ENCODE measurements around the gene IL1B.
"Not testable (repeated sequence)": the region's sequence is repeated elsewhere in the genome, so short reads cannot be mapped to it uniquely, and the experiment has no call there.

The IL1B gene

DNA sequence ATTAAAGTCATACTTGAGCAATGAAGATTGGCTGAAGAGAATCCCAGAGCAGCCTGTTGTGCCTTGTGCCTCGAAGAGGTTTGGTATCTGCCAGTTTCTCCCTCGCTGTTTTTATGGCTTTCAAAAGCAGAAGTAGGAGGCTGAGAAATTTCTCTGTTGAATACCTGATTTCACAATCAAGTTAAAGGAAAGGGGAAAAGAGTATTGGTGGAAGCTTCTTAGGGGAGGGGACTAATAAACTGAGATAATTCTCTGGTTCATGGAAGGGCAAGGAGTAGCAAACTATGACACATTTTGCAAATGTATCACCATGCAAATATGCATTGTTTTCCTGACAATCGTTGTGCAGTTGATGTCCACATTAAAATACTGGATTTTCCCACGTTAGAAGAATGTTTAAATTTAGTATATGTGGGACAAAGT lies at the start of gene IL1B:
Gene IL1B (minus strand): TSS at position 85 of the 423 bp plus-strand sequence. CDS start 550 bp downstream, outside the sequence.
- no peak for DNase-seq

DNA sequence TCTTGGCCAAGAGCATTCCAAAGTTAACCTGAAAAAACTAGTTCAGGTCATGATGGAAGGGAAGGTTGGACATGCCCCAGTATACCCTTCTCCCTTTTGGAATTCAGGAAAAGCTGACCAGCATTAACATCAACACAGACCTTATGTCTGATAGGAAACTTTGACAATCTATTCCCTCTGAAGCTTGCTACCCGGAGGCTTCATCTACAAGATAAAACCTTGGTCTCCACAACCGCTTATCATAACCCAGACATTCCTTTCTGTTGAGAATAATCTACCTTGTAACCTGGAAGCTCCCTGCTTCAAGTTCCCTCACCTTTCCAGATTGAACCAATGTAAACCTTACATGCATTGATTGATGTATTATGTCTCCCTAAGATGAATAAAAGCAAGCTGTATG lies 49.7 kb upstream of the IL1B start:
- no peak for DNase-seq

DNA sequence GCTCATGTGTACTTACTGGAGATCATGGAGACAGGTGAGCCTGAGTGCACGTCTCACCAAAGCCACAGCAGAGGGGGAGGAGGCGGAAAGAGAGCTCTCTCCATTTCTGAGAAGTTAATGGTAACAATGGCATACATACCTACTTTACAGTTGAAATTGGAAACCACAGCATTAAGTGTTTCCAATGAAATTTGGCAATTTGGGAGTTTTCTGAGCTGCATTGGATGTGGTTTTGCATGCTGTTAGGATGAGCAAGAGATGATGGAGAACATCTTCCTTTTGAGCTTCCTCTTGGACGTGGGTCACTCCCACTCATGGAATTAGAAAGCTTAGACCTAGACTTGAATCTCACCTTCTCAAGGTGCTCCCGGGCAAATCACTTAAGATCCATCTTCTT lies 48.9 kb upstream of the IL1B start:
- DNase-seq: no peak

DNA sequence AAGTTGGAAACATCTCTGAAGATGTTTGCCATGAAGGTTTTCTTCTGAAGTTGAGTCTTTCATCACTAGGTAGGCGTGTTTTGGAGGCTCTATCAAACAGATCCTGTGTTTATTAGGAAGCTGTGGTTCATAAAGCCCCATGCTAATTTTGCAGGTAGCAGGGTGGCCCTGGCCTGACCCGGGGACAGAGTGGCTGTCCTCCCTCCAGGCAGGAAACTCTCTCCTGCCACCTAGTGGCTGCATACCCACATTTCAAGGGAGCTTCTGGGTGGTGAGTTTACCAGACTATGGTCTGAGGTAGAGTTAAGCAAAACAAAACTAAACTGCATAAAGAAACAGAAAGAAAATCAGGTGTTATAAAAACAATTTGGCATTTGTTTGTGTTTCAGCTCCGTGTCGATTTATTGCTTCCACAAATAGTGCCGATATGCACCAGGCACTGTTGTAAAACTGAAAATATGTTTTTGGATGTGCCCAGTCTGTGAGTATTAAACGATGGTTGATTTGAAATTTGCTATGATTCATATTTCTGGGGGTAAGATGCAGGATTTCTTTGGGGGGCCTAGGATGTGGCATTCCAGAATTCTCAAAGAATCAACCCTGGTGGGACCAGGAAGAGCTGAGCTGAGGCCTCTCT lies 48.4 kb upstream of the IL1B start:
- DNase-seq: no peak

DNA sequence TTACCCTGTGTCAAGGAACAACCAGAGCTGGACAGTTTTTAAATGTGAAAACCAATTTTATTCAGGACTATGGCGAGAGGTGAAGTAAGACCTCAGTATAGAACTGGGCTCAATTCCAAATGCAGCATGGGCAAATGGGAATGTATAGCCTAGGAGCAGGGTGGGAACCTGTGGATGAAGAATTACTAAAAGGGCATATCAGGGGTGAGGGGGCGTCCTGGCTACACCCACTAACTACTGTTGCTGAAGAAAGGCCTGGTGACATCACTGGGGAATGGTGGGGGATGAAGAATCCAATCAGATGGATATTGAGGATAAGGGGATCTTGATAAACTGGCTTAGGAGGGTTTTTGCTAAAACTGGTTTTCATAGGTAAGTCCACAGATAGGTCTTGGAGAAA lies 47.1 kb upstream of the IL1B start:
- DNase-seq: no peak

DNA sequence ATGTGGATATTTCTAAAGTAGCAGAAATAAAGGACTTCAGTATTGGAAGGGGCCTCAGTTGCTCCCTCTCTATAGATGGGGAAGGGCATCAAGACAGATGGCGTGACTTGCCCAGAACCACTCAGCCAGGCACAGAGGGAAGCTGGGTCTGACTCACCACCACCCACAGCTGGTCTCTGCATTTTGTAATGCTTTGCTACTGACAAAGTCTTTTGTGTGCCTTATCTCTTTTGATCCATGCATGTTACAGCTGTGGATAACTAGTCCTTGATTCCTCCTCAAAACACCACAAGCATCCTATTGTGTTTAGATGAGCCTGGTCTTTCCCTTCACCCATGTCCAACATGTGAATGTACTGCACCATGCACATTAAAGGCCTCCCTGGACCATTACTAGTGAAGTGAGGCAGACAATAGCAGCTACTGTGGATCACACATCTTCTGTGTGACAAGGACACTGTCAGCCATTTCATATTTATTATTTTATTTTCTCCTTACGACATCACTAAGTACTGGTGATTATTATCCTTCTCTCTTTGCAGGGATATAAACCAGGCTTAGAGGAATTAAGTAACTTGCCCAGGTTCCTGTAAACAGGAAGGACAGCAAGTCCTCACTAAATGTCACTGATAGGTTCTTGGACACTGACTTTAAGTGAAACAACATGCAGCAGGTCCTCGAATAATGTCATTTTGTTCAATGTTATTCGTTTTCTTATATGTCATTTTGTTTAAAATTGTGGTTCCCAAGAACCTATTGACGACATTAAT lies 44.8 kb upstream of the IL1B start:
- DNase-seq: no peak

DNA sequence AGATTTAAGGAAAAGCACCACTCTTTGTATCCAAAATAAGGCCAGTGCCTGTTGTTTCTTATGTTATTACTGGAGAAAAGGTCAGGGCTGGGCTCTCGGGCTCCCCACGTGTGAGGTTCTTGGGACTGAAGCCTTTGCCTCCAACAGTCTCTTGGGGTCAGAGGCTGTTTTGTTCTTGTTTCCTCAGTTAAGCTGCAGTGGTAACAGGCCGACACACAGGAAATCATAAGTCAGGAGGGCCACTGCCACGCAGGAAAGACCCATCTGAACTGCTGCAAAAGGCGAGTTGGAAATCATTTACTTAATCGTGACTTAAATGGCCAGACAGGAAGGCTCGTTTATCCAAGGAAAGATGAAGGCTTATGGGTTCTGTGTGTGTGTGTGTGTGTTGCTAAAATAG lies 44.1 kb upstream of the IL1B start:
- DNase-seq: no peak

DNA sequence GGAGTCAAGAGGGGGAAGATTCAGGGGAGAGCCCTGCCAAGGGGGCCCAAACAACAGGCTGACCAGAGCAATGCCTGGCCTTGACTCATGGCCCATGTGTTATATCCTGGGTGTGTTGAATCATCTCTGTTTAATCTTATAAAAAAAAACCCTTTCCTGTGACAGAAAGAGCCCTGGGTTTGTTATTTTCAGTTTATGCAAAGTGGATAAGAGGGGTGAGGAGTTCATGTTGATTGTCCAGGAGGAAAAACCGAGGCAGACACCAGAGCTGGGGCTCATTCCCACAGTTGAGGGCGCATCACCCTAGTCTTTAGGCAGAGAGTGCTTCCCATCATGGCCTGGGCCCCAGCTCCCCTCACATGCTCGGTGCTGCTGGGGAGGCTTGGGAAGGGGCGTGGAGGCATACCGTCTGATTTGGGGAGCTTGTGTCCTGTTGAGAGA lies 43.5 kb upstream of the IL1B start:
- DNase-seq: no peak

DNA sequence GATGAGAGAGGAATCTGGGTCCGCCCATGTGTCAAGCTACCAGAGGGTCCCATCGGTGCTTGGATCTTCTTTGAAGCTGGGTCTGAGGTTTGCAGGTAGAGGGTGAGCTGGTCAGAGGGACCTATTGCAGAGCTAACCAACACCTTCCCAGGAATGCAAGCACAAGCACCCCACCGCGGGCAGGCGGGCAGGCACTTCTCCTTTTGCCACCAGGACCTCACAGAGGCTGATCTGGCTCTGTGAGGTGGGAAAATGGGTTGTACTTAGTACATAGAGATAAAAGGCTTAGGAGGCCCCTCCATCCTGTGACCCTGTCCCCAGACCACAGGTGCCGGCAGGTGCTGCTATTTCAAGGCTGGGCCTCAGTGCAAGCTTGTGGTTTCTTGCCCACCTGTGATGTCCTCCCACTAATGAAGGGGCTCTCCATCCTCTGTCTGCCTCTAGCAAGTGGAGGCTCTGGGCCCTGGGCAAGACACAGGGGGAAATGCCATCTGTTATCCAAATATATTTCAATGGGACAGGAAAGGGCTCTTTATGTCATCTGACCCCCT lies 43.0 kb upstream of the IL1B start:
- no peak for DNase-seq

DNA sequence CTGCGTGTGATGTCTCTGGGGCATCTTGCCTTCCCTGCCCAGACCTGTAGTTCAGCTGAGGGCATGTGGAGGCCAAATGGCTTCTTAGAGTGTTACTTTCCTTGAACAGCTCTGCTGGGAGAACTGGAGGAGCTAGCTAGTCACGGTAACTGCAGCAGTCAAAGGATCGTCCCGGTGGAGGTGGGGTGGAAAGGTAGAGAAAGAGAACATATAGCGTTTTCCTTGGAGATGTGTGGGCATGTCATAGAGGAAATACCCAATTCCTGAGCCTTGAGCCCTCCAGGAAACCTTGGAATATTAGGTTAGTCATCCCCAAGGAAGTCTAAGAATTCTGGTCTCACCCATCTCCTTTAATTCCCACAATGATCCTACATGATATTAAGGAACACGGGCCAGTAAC lies 40.8 kb upstream of the IL1B start:
- DNase-seq: no peak

DNA sequence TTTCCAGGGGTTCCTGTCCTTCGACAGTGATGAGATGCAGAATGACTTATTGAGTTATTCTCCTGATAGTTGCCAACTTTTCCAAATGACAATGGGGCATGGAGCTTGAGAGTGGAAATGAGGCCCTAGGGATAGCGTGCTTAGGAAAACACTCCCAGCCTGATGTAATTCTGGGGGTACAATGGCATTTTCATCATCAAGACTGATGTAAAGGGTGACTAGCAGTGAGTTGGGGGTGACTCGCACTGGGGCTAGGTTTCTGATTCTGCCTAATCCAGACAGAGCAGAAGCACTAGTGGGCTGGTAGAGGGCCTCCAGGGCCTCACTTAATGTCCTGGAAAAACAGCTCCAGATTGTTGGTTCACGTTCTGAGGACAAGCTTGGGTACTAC lies 40.4 kb upstream of the IL1B start:
- DNase-seq: no peak

DNA sequence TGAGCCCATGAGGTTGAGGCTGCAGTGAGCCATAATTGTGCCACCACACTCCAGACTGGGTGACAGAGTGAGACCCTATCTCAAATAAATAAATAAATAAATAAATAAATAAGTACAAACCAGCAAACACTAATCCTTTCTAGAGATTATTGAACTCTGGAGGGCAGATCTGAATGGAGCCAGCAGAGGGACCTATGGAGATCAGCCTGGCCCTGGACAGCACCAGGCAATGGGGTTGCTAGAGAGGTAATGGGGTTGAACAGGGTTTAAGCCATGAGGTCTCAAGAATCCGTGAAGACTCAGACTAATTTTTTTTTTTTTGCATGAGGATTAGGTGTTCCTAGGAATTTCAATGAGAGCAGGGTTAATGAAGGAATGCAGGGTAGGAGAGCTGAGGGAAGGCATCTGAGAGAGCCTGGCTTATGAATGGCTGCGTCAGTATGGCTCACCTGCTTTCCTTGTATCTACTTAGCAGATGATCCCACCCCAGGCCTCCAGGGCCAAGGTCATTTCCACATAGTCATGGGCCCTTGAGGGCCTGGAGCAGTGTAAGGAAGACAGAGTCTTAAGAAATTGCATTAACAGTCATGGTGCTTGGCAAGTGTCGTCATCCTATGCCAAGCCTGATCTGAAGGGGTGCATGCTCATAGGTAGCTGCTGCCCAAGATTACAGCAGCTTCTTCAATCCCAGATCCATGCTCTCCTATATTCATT lies 39.8 kb upstream of the IL1B start:
- no peak for DNase-seq

DNA sequence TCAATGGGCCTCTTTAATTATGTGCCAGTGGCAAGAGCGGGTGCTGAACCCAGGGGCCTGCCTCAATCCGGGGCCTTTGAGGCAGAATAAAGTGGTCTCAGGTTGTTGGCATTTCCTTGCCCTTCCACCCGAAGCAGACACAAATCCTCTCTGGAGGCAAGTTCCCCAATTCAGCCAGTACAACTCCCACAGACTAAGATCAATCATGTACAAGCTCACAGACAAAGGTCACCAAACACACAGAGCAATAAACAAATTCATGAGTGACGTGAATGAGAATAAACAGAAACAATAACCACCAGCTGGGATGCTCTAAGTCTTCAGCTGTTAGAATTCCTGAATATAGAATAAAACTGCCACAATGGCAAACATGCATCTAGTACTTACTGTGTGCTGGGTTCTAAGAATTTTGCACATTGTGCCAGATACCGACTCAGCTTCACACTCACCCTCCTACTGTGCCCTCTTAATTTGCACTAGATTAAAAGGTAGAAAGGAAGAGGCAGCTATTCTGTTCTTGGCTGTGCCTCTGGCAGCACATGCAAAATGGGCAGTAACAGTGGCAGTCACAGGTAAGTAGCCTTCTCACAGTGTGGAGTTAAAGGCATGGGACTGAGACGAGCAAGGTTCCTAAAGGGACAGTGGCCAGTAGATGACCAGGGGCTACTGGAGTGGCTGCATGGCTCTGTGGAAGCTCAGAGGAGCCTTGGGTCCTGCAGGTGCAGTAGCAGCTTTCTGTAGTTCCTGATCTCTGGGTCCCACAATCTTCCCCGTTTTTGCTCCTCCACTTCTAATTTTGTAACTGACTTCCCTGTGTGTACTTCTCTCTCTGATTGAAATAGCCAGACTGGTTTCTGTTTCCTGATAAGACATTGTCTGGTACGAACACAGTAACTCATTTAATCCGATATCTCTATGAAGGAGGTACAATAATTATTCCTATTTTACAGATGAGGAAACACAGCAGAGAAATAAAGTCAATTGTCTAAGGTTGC lies 34.6 kb upstream of the IL1B start:
- DNase-seq: no peak

DNA sequence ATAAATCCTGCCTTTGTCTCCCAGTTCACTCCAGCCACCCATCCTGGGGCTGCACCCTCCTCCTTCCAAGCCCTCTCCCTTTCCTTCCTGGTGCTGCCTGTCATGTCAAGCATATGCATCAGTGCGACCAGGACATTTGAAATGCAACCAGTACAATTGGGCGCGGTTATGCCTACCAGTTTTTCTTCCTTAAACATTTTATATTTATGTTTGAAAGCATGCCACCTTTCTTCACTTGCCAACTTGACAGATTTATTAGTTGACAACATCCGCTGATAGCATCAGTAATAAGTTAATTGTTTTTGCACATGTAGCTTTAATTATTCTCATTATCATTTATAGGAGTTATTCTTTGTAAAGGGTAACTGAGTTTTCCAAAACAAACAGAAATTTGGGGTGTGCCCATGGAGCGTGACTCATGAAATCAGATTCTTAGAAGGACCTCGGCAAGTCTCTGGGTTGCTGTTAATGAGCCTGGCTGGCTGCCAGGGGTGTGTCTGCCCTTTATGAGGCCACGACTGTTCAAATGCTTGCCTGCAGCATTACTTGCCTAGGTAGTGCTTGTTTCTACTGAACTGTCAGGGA lies 32.8 kb upstream of the IL1B start:
- no peak for DNase-seq

DNA sequence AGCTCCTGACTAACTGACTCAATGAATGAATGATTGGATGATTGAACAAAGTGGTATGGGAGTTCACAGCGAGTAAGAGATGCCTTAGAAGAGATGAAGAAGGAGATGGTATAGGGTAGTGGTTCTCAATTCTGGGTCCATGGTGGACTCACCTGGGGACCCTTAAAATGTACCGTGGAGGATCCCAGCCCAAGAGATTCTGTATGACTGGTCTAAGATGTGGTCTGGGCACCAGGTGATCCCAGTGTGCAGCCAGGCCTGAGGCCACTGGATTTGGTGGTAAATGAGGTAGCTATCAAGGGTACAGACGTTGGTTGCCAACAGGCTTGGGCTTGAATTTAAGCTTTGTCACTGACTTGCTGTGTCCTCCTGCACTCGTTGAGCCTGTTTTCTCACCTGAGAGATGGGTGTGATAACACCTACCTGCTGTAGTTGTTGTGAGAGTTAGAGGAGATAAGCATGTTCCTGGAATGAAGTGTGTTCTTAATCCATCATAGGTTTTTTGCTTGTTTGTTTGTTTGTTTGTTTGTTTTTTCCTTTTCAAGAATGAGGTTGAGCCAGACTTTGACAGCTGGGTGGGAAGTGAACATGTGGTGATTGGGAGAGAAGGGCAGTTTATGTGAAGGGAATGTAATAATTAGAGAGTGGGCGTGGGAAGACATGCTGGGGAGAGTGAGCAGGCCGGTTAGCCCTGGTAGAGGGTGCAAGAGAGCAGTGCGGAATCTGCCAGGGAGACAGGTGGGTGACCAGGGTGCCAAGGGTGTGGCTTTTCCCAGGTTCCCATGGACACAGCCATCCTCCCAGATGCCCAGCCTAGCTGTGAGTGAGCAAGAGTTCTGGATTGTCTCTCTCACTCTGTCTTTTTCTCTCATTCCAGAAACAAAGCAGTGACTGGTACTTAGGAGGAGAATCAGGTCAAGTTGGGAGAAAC lies 31.4 kb upstream of the IL1B start:
- DNase-seq: no peak

DNA sequence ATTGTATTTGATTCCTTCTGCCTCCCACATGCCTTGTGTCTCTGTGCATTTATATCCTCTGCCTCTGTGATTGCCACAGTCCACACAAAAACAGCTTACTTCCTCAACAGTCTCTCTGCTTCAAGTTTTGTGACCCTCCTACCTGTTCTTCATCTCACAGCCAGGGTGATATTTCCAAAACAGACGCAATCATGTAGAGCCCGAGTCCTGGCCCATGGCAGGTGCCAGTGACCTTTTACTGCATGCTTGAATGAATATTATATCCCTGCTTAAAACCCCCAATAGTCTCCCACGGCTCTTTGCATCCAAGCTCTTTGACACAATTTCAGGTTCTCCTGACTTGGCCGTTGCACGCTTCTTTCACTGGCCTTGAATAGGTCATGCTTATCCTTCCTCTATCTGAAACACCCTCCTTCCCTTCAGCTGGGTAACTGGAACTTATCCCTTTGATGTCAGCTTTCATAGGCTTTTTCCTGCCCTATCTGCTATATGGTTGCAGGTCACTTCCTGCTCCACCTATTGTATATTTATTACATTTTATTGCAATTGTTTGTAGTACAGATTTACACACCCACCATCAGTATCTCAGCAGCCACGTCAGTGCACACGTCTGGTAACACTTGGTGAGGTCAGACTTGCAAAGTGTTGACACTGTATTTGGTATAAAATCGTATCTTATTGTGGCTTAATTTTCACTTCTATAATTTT lies 29.7 kb upstream of the IL1B start:
- no peak for DNase-seq

DNA sequence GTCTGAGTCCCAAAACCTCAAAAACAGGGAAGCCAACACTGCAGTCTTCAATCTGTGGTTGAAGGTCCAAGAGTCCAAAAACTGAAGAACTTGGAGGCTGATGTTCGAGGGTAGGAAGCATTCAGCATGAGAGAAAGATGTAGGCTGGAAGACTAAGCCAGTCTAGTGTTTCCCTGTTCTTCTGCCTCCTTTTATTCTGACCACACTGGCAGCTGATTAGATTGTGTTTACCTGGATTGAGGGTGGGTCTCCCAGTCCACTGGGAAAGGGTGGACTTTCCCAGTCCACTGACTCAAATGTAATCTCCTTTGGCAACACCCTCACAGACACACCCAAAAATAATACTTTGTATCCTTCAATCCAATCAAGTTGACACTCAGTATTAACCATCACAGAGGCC lies 27.5 kb upstream of the IL1B start:
- no peak for DNase-seq

DNA sequence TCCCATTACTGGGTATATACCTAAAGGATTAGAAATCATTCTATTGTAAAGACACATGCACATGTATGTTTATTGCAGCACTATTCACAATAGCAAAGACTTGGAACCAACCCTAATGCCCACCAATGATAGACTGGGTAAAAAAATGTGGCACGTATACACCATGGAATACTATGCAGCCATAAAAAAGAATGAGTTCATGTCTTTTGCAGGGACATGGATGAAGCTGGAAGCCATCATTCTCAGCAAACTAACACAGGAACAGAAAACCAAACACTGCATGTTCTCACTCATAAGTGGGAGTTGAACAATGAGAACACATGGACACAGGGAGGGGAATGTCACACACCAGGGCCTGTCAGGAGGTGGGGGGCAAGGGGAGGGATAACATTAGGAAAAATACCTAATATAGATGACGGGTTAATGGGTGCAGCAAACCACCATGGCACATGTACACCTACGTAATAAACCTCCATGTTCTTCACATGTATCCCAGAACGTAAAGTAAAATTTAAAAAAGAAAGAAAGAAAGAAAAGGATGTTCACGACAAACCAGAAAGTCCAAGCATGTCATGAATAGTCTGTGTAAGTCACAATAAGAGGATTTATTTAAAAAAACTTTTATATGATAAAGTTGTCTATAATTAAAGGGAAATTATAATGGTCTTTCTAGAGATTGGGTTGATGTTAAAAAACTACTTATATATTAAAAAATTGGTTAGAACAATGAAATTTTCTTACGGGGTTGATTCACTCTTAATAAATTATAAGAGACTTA lies 23.0 kb upstream of the IL1B start:
- DNase-seq: not testable (repeated sequence)

DNA sequence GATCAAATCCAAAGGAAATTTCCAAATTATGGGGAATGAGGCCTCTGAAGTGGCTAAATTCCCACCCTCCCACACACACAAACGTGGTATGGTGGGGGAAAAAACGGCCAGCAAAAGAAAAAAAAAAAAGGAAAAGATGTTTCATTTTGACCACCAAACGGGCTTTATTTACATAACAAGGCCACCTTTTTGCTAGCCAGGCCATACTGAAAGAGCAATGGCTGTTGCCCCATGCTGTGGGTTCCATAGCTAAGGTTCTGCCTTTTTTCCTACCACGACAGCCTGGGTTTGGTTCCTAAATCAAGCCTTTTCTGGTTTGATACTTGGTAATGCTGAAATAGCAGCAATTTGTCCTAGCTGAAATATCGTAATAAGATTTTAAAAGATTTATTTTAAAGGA lies 14.0 kb upstream of the IL1B start:
- DNase-seq: no peak
